GM12878 (cell line): ENCODE measurements around the gene EEFSEC. TPM values are rescaled to one million over a fixed set of nuclear protein-coding genes. Genes with fewer than 3 reads are reported as not detected.

Experiments used
- ATAC-seq: fragments of 200-7000 bp; cut with Tn5 transposase; 3 replicates; pipeline ENCODE4 v1.9.1; 2020; ENCODE audit warnings: mild to moderate bottlenecking, moderate library complexity
- BruUV-seq: library from RNA; stranded (reverse); fragments of 400-500 nt; replicated peaks from 2 replicates; lab custom pipeline; 2021; lab: Mats Ljungman, UMichigan
- CTCF ChIA-PET: fragments of 300-600 bp; sonication (Branson Sonifier 250); formaldehyde crosslinking; extraction: SDS; loops from one replicate; lab custom pipeline; 2021; ENCODE audit warnings: inconsistent platforms; lab: Yijun Ruan, JAX
- POLR2A ChIA-PET: fragments of 350-600 bp; formaldehyde crosslinking; extraction: SDS; loops from one replicate; lab custom pipeline; 2021; ENCODE audit warnings: inconsistent platforms; lab: Charles Lee
- RAD21 ChIA-PET: fragments of 300-600 bp; sonication (Branson Sonifier 250); formaldehyde crosslinking; loops from one replicate; lab custom pipeline; 2023; ENCODE audit warnings: antibody characterized with exemption; ENCODE audit not compliant: unreplicated experiment; lab: Charles Lee
- SMC1A ChIA-PET: fragments of 300-600 bp; sonication (Branson Sonifier 250); formaldehyde crosslinking; loops from one replicate; lab custom pipeline; 2023; ENCODE audit not compliant: unreplicated experiment, uncharacterized antibody; lab: Charles Lee
- DNase-seq: peaks from one replicate; pipeline ENCODE4 v3.0.0-alpha.2; 2011; ENCODE audit warnings: low read depth, low spot score
- FAIRE-seq: peaks from 3 replicates; lab custom pipeline; 2011; peaks lifted over from hg19 to GRCh38; lab: Jason Lieb, UNC
- H2AFZ ChIP-seq: 2 replicates; pipeline ENCODE4 v1.6.0; 2011; ENCODE audit warnings: low read depth, low read length, control low read depth; ENCODE audit not compliant: control insufficient read depth
- H3K27ac ChIP-seq: 2 replicates; pipeline ENCODE4 v1.5.1; 2011; ENCODE audit warnings: control low read depth; ENCODE audit not compliant: control insufficient read depth, insufficient read depth
- H3K27me3 ChIP-seq, 2 experiments: replicated peaks in 1 of 2; 2 replicates each; pipeline versions ENCODE4 v1.6.0 to v1.6.1; 2011; ENCODE audit warnings: low read length in 1 of 2; ENCODE audit not compliant: control insufficient read depth in 2 of 2, insufficient read depth in 2 of 2
- H3K36me3 ChIP-seq, 2 experiments: 2 replicates each; pipeline ENCODE4 v1.5.1; 2011; ENCODE audit warnings: low read length in 1 of 2; ENCODE audit not compliant: control insufficient read depth in 2 of 2, insufficient read depth in 2 of 2
- H3K4me1 ChIP-seq: 2 replicates; pipeline ENCODE4 v1.6.1; 2011; ENCODE audit warnings: mild to moderate bottlenecking, low read length, moderate library complexity, mixed read lengths; ENCODE audit not compliant: control insufficient read depth, insufficient read depth
- H3K4me2 ChIP-seq: 2 replicates; pipeline ENCODE4 v1.6.0; 2011; ENCODE audit warnings: control low read depth; ENCODE audit not compliant: control insufficient read depth, insufficient read depth
- H3K4me3 ChIP-seq: fragments of 200-600 bp; sonication (generic); 2 replicates; pipeline ENCODE4 v1.5.1; 2016
- H3K79me2 ChIP-seq: 2 replicates; pipeline ENCODE4 v1.6.0; 2011; ENCODE audit warnings: low read length; ENCODE audit not compliant: control insufficient read depth, insufficient read depth
- H3K9ac ChIP-seq: 2 replicates; pipeline ENCODE4 v1.8.0; 2011; ENCODE audit warnings: low read length, control low read depth, mixed read lengths; ENCODE audit not compliant: control insufficient read depth, insufficient read depth
- H3K9me3 ChIP-seq: replicated peaks from 3 replicates; pipeline ENCODE4 v1.5.1; 2011; ENCODE audit warnings: mild to moderate bottlenecking, low read length; ENCODE audit not compliant: control insufficient read depth, insufficient read depth
- H4K20me1 ChIP-seq: 2 replicates; pipeline ENCODE4 v1.6.0; 2011; ENCODE audit not compliant: control insufficient read depth, insufficient read depth
- NFYB ChIP-seq: IDR thresholded peaks from 2 replicates; pipeline ENCODE4 v1.6.1; 2011; ENCODE audit warnings: low read depth, mild to moderate bottlenecking, low read length, improper control_type of control experiment, moderate library complexity; ENCODE audit not compliant: insufficient read depth
- PKNOX1 ChIP-seq: fragments of 450-650 bp; IDR thresholded peaks from 2 replicates; pipeline ENCODE4 v1.6.1; 2016; ENCODE audit warnings: mild to moderate bottlenecking
- PML ChIP-seq: IDR thresholded peaks from 2 replicates; pipeline ENCODE4 v1.6.1; 2012; ENCODE audit warnings: low read length, inconsistent platforms
- RB1 ChIP-seq: fragments of 450-650 bp; formaldehyde crosslinking; IDR thresholded peaks from 2 replicates; pipeline ENCODE4 v1.6.1; 2017; ENCODE audit warnings: mild to moderate bottlenecking, borderline replicate concordance
- in situ Hi-C: fragments of 300-500 bp; cut with MboI; formaldehyde crosslinking; loops from 9 replicates; pipeline ENCODE4 v1.14.3; 2018; ENCODE audit warnings: mixed read lengths
- intact Hi-C: fragments of 100-400 bp; cut with micrococcal nuclease; formaldehyde crosslinking; loops from one replicate; pipeline ENCODE4 v1.14.2; 2022; ENCODE audit not compliant: unreplicated experiment
- polyA plus RNA-seq, 11 experiments: library from polyadenylated mRNA; depleted of rRNA in 4 of 11; unstranded in 6 of 11; stranded (reverse) in 5 of 11; fragments of >200 nt; fragmentation: Nextera tagmentation in 4 of 11; fragmentation: Illumina TruSeq in 1 of 11; extraction: Ambion mirVana in 4 of 11; extraction: Trizol in 1 of 11; gene quantifications; 1 replicate in 1 of 11; 2 replicates in 10 of 11; pipeline versions ENCODE4 v1.2.1 to v1.2.3, GENCODE V29; 2011 to 2016; ENCODE audit warnings: inconsistent platforms in 2 of 11, missing spikeins in 2 of 11, low read depth in 1 of 11
- total RNA-seq, 4 experiments: library from RNA; depleted of rRNA in 3 of 4; stranded (reverse); fragments of >200 nt in 3 of 4; fragmentation: Illumina TruSeq in 1 of 4; extraction: Trizol in 1 of 4; gene quantifications; 2 replicates each; pipeline versions ENCODE4 v1.2.1 to v1.2.3, GENCODE V29; 2013 to 2021

The EEFSEC gene
- total and polyA plus RNA-seq, 10 of the 15 experiments (the other 5 are each of a cell fraction or from before 2014, with no cell fraction given) = 0.29 to 29.1 (median 16.1) TPM

DNA sequence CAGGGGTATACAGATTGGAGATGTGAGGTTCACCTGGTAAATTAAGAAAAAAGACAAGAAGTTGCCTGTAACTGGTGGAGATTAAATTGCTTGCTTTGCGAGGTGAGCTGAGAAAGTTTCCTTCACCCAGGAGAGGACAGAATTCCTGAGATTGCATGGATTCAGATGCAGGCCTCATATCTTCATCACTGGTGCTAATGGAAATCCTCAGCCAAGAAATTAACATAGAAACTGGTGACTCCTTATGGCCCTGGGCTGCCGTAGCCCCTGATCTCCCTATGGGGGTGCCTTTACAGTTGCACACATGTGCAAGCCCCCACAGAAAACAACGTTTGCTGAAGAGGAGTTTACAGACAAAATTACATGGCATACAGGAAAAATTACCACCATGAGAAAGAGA is 68.0 kb downstream of the EEFSEC start (continued):
- no peak for TF ChIP-seq PKNOX1
- no peak for TF ChIP-seq RB1

- no peak overlapping the region for H2AFZ ChIP-seq
- no peak overlapping the region for H3K4me2 ChIP-seq
- FAIRE-seq (no peak), ATAC-seq (no peak), DNase-seq (no peak)
- H4K20me1 ChIP-seq = no peaks in the 10 kb centered on the region
- no peaks in the 10 kb centered on the region; the same call in 1 of the 2 replicates for H3K4me1 ChIP-seq
- BruUV-seq = no TSS peak
- H3K9ac ChIP-seq = no peak overlapping the region
- no peak overlapping the region for H3K27ac ChIP-seq
- ChIA-PET RAD21 (no interaction called here), CTCF (interaction anchor here (1.4 kb wide), 1 partner anchor 12 kb away, joined by 3 read pairs; no protein-coding TSS in a partner anchor), POLR2A (no interaction called here), SMC1A (no interaction called here)
- no peak overlapping the region for H3K4me3 ChIP-seq
- intact Hi-C loops = loop anchor here (10.0 kb wide), 1 partner anchor 272 kb away; the partner anchor contains the start of gene GATA2
- no peaks in the 10 kb centered on the region for H3K27me3 ChIP-seq
- no peaks in the 10 kb centered on the region for H3K79me2 ChIP-seq
- H3K36me3 ChIP-seq = peaks cover 0 to 4% of the 10 kb centered on the region in 2 experiments; a peak in 1 of 4 replicates
- 0 out of 2 replicates have a peak, but pooled peaks have one; percentile 14 for TF ChIP-seq NFYB
- no peak for TF ChIP-seq PML
- in situ Hi-C loops = no loop called here
- H3K9me3 ChIP-seq = peaks cover 9% of the 10 kb centered on the region; the same call in 2 of the 3 replicates
Observed at GRCh38 chr3:128222796-128223385, 69.6 kb downstream of the EEFSEC start.
